ENCODE measurements around the gene GRIP2. TPM values are rescaled to one million over a fixed set of nuclear protein-coding genes. Genes with fewer than 3 reads are reported as not detected.
A peak's percentile ranks its signal among the peaks of the same experiment; 100 is the strongest.

GRIP2 gene
- total RNA-seq, 1 donor from 2014 or later: 8.9 TPM

DNA sequence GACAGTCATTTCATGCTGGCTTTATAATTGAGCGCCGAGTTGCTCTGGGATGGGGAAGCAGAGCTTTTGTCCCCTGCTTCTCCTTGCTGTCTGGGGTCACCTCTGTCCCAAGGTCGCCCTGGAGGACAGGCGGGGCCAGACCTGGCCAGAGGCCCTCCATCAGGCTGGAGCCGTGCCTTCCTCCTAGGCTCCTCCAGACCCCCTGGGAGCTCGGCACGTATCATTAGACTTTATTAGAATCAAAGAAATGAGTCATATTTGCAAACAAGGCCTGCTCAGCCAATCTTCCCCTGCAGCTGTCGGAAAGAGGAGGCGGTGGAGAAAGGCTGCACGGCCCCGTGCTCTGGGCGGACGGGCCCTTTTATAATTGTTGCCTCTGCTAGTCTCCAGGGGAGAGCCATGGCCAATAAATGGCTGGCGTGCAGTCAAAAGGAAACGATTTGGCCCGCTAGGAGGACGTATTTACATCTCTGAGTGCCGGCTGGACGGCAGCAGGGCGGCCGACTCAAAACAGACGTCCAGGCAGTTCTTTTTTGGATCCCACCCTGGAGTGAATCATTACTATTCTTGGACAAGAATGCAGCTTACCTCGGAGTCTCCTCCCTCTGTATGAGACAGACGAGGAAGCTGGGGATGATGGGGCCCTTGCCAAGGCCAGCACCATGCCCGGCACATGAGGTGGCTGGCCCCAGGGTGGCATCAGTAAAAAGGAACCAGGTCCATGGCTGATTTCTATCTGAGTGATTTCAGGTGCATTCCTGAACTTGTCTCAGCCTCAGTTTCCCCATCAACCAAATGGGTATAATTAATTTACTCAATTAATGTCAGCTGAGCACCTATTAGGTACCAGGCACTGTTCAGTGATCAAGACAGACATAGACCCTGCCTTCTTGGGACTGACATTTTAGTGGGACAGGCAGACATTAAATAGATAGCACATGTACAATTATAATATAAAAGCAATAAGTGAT lies 87.1 kb downstream of the GRIP2 start:
- Histone ChIP-seq H3K4me3 (ENCODE audit: low read length in 3 of 3) (no peak overlapping the region), H3K27ac (ENCODE audit: low read depth, low read length) (peak overlapping the region; percentile 92), H3K4me1 (ENCODE audit: control insufficient read depth in 3 of 3, insufficient read depth in 3 of 3, low read length in 3 of 3) (peaks cover 41 to 56% (median 49%) of the 10 kb centered on the region in 3 donors), H3K27me3 (ENCODE audit: control insufficient read depth in 3 of 3, insufficient read depth in 3 of 3, low read length in 3 of 3) (peaks cover 0 to 2% (median 0%) of the 10 kb centered on the region in 3 donors), H3K9me3 (ENCODE audit: control insufficient read depth in 3 of 3, low read length in 3 of 3) (no peaks in the 10 kb centered on the region), H3K36me3 (ENCODE audit: control insufficient read depth in 3 of 3, insufficient read depth in 3 of 3, low read length in 3 of 3) (peaks cover 16 to 21% (median 19%) of the 10 kb centered on the region in 3 donors), H3K9ac (ENCODE audit: low read depth in 1 of 3, low read length in 3 of 3) (peak overlapping the region in 2 of 3 donors; percentile 65 to 83)

DNA sequence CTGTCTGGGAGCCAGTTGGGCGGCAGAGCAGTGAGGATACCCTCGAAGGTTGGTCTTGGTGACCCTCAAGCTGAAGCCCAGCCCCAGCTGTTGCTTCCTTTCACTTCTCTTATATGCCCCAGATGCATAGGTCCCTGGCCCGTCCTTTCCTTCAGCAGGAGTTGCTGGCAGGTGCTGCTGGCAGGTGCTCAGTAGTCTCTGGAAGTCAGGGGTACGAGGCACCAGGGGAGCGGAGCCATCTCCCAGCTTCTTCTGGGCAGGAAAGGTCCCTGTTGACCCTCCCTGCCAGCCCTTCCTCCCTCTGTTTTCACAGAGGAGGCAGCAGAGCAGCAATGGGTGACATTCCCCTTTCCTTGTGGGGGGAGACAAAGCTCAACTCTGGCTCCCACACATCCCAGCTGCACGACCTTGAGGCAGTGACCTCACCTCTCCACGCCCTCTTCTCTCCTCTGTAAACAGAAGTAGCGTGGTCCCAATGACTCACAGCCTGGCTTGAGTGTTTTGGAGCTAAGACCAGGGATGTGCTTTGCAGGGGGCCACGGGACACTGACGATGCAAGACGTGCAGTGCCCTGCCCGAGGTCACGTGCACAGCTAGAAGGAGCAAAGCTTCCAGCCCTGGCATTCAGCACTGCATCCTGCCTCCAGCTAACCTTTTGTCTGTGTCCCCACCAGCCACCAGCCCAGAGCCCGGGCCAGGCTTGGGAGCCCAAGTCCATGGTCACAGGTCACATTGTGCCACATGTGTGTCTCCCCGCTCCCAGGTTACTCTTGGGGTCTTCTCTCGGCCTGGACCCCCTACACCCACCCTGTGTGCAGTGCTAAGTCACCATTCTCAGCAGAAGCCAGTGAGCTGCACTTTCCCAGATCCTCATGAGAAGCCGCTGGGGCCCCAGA lies 88.0 kb downstream of the GRIP2 start:
- H3K9ac ChIP-seq (ENCODE audit: low read depth in 1 of 3, low read length in 3 of 3): peak overlapping the region; percentile 12 to 74 (median 25)
- peaks cover 41 to 56% (median 49%) of the 10 kb centered on the region in 3 donors for H3K4me1 ChIP-seq (ENCODE audit: control insufficient read depth in 3 of 3, insufficient read depth in 3 of 3, low read length in 3 of 3)
- peak overlapping the region; percentile 92 for H3K27ac ChIP-seq (ENCODE audit: low read depth, low read length)
- no peak overlapping the region for H3K4me3 ChIP-seq (ENCODE audit: low read length in 3 of 3)
- H3K36me3 ChIP-seq (ENCODE audit: control insufficient read depth in 3 of 3, insufficient read depth in 3 of 3, low read length in 3 of 3): peaks cover 25 to 29% (median 29%) of the 10 kb centered on the region in 3 donors
- H3K27me3 ChIP-seq (ENCODE audit: control insufficient read depth in 3 of 3, insufficient read depth in 3 of 3, low read length in 3 of 3): peaks cover 0 to 2% (median 0%) of the 10 kb centered on the region in 3 donors
- H3K9me3 ChIP-seq (ENCODE audit: control insufficient read depth in 3 of 3, low read length in 3 of 3): no peaks in the 10 kb centered on the region

DNA sequence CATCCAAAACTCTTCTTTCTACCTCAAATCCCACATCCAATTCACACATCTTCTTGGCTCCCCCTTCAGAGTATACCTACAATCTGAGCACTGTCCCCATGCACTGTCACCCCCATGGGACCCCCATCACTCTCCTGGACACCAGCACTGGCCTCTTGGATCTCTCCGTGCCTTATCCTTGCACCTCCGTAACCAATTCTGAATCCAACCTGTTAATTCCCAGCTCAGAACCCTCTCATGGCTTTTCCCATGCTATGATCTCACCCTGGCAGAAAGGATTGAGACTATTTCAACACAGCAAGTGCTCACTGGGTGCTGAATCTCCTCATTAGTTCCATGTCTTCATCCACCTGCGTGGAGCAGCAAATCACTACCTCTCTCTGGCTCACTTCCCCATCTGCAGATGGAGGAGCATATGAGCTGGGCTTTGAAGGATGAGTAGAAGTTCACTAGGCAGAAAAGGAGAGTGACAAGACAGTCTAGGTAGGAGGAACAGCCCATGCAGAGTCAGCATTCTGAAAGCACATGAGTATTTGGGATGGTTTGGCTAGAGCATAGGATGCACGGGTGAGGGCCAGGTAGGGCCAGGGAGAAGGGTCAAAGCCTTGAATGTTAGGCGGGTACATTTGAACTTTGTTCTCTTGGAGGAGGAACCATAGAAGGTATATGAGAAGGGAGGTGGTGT lies 89.1 kb downstream of the GRIP2 start:
- Histone ChIP-seq H3K27ac (ENCODE audit: low read depth, low read length) (peak overlapping the region; percentile 92), H3K4me3 (ENCODE audit: low read length in 3 of 3) (no peak overlapping the region), H3K36me3 (ENCODE audit: control insufficient read depth in 3 of 3, insufficient read depth in 3 of 3, low read length in 3 of 3) (peaks cover 36 to 39% (median 39%) of the 10 kb centered on the region in 3 donors), H3K9me3 (ENCODE audit: control insufficient read depth in 3 of 3, low read length in 3 of 3) (no peaks in the 10 kb centered on the region), H3K4me1 (ENCODE audit: control insufficient read depth in 3 of 3, insufficient read depth in 3 of 3, low read length in 3 of 3) (peaks cover 41 to 49% (median 49%) of the 10 kb centered on the region in 3 donors), H3K9ac (ENCODE audit: low read depth in 1 of 3, low read length in 3 of 3) (no peak overlapping the region), H3K27me3 (ENCODE audit: control insufficient read depth in 3 of 3, insufficient read depth in 3 of 3, low read length in 3 of 3) (peaks cover 0 to 2% (median 0%) of the 10 kb centered on the region in 3 donors)

DNA sequence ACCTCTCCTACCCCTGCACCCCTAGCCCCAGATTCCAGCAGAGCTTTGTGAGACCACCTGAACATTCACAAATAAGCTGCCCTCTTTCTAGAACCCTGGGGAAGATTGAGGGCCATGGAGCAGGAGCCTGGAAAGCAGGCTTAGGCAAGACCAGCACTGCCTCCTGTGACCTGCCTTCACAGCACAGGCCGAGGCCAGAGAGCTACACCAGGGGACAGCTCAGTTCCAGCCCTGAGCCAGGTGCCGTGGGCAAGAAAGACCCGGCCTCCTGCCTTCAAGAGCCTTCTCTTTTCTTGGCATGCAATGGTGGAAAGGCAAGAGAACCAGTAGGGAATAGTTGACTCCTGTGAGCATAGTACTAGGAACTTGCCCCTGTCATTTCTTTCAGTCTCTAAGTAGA lies 89.6 kb downstream of the GRIP2 start:
- Histone ChIP-seq H3K27ac (ENCODE audit: low read depth, low read length) (no peak overlapping the region), H3K4me1 (ENCODE audit: control insufficient read depth in 3 of 3, insufficient read depth in 3 of 3, low read length in 3 of 3) (peaks cover 38 to 44% (median 43%) of the 10 kb centered on the region in 3 donors), H3K27me3 (ENCODE audit: control insufficient read depth in 3 of 3, insufficient read depth in 3 of 3, low read length in 3 of 3) (no peaks in the 10 kb centered on the region), H3K36me3 (ENCODE audit: control insufficient read depth in 3 of 3, insufficient read depth in 3 of 3, low read length in 3 of 3) (peaks cover 41 to 45% (median 44%) of the 10 kb centered on the region in 3 donors), H3K9me3 (ENCODE audit: control insufficient read depth in 3 of 3, low read length in 3 of 3) (no peaks in the 10 kb centered on the region), H3K4me3 (ENCODE audit: low read length in 3 of 3) (no peak overlapping the region), H3K9ac (ENCODE audit: low read depth in 1 of 3, low read length in 3 of 3) (no peak overlapping the region)

DNA sequence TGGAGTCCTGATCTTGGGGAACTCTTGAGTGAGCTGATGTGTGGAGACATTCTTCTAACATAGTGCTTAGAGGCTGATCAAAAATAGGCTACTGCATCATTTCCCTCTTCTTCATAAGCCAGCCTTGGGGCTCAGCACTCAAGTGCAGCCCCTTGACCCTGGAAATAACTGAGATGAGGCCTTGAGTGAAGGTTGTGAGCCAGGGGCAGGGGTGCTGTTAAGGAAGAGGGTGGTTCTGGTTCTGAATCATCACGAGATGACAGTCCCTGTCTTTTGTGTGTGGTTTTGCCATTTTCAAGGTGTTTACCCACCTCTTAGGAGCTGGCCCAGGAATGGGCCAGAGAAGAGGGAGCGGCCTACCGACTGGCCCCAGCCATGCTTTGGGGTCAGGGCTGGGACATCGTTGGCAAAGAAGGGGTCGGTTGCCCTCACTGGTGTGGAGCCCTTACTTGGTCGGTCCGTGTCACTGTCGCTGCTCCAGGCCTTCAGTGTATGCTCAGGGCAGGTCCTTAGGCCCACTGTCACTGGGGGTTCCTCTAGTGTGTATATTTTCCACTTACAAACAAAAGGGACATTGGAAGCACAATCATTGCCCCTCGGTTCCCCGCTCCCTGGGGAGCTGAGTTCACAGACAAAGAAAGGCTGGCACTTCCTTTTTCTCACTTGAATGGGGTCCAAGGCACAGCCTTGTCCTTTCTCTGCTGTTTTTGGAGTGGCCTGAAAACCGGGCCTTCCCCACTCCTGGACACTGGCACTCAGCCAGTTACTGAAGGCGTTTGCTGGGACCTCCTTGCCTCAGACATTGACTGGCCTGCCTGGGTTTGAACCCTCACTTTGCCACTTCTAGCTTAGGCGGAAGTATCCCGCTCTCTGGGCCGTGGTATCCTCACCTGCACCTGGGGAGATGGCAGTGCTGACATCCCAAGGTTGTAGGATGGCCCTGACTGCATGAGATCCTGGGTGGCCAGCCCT lies 91.1 kb downstream of the GRIP2 start:
- Histone ChIP-seq H3K36me3 (ENCODE audit: control insufficient read depth in 3 of 3, insufficient read depth in 3 of 3, low read length in 3 of 3) (peaks cover 43 to 46% (median 45%) of the 10 kb centered on the region in 3 donors), H3K9me3 (ENCODE audit: control insufficient read depth in 3 of 3, low read length in 3 of 3) (no peaks in the 10 kb centered on the region), H3K27ac (ENCODE audit: low read depth, low read length) (no peak overlapping the region), H3K4me3 (ENCODE audit: low read length in 3 of 3) (no peak overlapping the region), H3K27me3 (ENCODE audit: control insufficient read depth in 3 of 3, insufficient read depth in 3 of 3, low read length in 3 of 3) (no peaks in the 10 kb centered on the region), H3K4me1 (ENCODE audit: control insufficient read depth in 3 of 3, insufficient read depth in 3 of 3, low read length in 3 of 3) (peaks cover 24 to 29% (median 28%) of the 10 kb centered on the region in 3 donors), H3K9ac (ENCODE audit: low read depth in 1 of 3, low read length in 3 of 3) (no peak overlapping the region)

DNA sequence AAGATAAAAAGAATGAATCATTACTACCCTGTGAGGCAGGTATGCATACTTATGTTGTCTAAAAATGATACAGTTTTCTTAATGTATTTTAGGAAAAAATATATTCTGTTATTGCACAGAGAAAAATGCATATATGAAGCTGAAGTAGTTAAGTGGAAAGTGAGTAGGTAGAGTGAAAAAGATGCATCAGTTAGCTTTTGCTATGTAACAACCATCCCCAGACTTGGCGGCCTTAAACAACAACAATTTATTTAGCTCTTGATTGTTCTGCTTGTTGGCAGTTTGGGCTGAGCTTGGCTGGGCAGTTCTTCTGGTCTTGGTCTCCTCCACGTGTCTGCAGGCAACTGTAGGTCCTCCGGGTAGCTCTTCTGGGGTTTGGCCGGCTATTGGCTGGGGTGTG lies 92.1 kb downstream of the GRIP2 start:
- no peak overlapping the region for H3K4me3 ChIP-seq (ENCODE audit: low read length in 3 of 3)
- no peaks in the 10 kb centered on the region for H3K27me3 ChIP-seq (ENCODE audit: control insufficient read depth in 3 of 3, insufficient read depth in 3 of 3, low read length in 3 of 3)
- no peak overlapping the region for H3K27ac ChIP-seq (ENCODE audit: low read depth, low read length)
- H3K4me1 ChIP-seq (ENCODE audit: control insufficient read depth in 3 of 3, insufficient read depth in 3 of 3, low read length in 3 of 3): peaks cover 15 to 19% (median 19%) of the 10 kb centered on the region in 3 donors
- peaks cover 43 to 52% (median 47%) of the 10 kb centered on the region in 3 donors for H3K36me3 ChIP-seq (ENCODE audit: control insufficient read depth in 3 of 3, insufficient read depth in 3 of 3, low read length in 3 of 3)
- H3K9ac ChIP-seq (ENCODE audit: low read depth in 1 of 3, low read length in 3 of 3): no peak overlapping the region
- H3K9me3 ChIP-seq (ENCODE audit: control insufficient read depth in 3 of 3, low read length in 3 of 3): no peaks in the 10 kb centered on the region

DNA sequence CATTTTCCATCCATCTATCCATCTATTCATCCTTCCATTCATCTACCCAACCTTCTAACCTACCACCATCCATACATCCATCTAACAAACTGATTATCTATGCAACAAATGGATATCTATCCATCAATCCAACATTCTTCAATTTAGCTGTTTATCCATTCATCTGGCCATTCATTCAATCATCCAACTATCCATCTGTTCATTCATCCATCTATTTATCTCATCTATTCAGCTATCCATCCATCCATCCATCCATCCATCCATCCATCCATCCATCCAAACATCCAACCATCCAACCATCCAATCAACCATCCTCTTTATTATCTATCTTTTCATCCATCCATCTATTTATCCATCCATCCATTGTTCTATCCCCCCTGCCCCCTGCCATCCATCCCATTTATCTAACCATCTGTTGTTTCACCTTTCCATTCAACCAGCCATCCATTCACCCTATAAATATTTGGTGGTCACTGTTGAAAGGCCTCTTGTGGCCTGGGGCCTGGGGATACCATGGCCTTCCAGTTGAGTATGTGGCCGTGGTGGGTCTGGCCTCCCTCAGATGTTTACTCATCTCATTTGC lies 93.1 kb downstream of the GRIP2 start:
- Histone ChIP-seq H3K36me3 (ENCODE audit: control insufficient read depth in 3 of 3, insufficient read depth in 3 of 3, low read length in 3 of 3) (peaks cover 43 to 52% (median 47%) of the 10 kb centered on the region in 3 donors), H3K4me1 (ENCODE audit: control insufficient read depth in 3 of 3, insufficient read depth in 3 of 3, low read length in 3 of 3) (peaks cover 6 to 10% (median 10%) of the 10 kb centered on the region in 3 donors), H3K9me3 (ENCODE audit: control insufficient read depth in 3 of 3, low read length in 3 of 3) (no peaks in the 10 kb centered on the region), H3K27ac (ENCODE audit: low read depth, low read length) (no peak overlapping the region), H3K9ac (ENCODE audit: low read depth in 1 of 3, low read length in 3 of 3) (no peak overlapping the region), H3K4me3 (ENCODE audit: low read length in 3 of 3) (no peak overlapping the region), H3K27me3 (ENCODE audit: control insufficient read depth in 3 of 3, insufficient read depth in 3 of 3, low read length in 3 of 3) (no peaks in the 10 kb centered on the region)

DNA sequence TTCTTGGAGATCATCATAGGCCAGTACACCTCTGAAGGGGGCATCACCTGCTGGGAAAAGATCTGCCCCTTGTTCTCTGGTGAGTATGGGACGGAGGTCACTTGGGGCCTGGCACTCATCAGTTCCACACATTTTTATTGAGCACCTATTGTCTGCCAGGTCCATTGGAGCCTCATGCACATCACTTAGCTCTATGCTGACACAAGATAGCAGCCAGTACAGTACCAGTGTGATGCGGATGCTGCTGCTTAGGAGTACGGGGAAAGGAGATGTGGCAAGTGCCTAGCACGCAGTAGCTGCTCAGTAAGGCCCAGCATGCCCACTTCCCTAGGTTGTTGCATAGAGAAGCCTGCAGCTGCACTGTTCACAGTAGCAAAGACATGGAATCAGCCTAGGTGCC lies 94.4 kb downstream of the GRIP2 start:
- Histone ChIP-seq H3K4me3 (ENCODE audit: low read length in 3 of 3) (no peak overlapping the region), H3K4me1 (ENCODE audit: control insufficient read depth in 3 of 3, insufficient read depth in 3 of 3, low read length in 3 of 3) (peaks cover 4 to 13% (median 11%) of the 10 kb centered on the region in 3 donors), H3K27ac (ENCODE audit: low read depth, low read length) (no peak overlapping the region), H3K9ac (ENCODE audit: low read depth in 1 of 3, low read length in 3 of 3) (no peak overlapping the region), H3K27me3 (ENCODE audit: control insufficient read depth in 3 of 3, insufficient read depth in 3 of 3, low read length in 3 of 3) (no peaks in the 10 kb centered on the region), H3K36me3 (ENCODE audit: control insufficient read depth in 3 of 3, insufficient read depth in 3 of 3, low read length in 3 of 3) (peaks cover 38 to 46% (median 42%) of the 10 kb centered on the region in 3 donors), H3K9me3 (ENCODE audit: control insufficient read depth in 3 of 3, low read length in 3 of 3) (no peaks in the 10 kb centered on the region)

Measured in skeletal muscle tissue (tissue), 4 donors.